Neural cell (in vitro differentiated cells): ENCODE data around the gene KCND2. TPM values are rescaled to one million over a fixed set of nuclear protein-coding genes. Genes with fewer than 3 reads are reported as not detected.

Source experiments
- H2AFZ ChIP-seq: fragments of 200-600, 300-800 bp; sonication (generic), shearing (Covaris generic); 2 replicates; pipeline ENCODE4 v1.6.0; 2014; ENCODE audit warnings: low read depth, mild to moderate bottlenecking, antibody characterized with exemption, low read length, moderate library complexity
- H3F3A ChIP-seq: fragments of 200-600 bp; shearing (Covaris generic); 2 replicates; pipeline ENCODE4 v1.6.1; 2016; ENCODE audit warnings: mild to moderate bottlenecking, moderate library complexity, mixed read lengths, antibody characterized with exemption, low read length; ENCODE audit not compliant: insufficient read depth, poor library complexity, severe bottlenecking
- H3K27ac ChIP-seq: fragments of 200-600, 300-800 bp; sonication (generic), shearing (Covaris generic); 2 replicates; pipeline ENCODE4 v1.5.1; 2014; ENCODE audit warnings: mild to moderate bottlenecking, low read length, moderate library complexity
- H3K27me3 ChIP-seq: fragments of 300-800, 200-600 bp; sonication (generic), shearing (Covaris generic); 2 replicates; pipeline ENCODE4 v1.6.0; 2014; ENCODE audit warnings: mild to moderate bottlenecking, low read depth, low read length, moderate library complexity; ENCODE audit not compliant: insufficient read depth
- H3K36me3 ChIP-seq: fragments of 300-800, 200-600 bp; sonication (generic), shearing (Covaris generic); 2 replicates; pipeline ENCODE4 v1.5.1; 2014; ENCODE audit warnings: mild to moderate bottlenecking, antibody characterized with exemption, low read length, moderate library complexity; ENCODE audit not compliant: insufficient read depth
- H3K4me2 ChIP-seq: fragments of 300-800, 200-600 bp; sonication (generic), shearing (Covaris generic); 2 replicates; pipeline ENCODE4 v1.6.0; 2014; ENCODE audit warnings: mild to moderate bottlenecking, low read length
- H3K4me3 ChIP-seq: fragments of 300-800, 200-600 bp; sonication (generic), shearing (Covaris generic); 2 replicates; pipeline ENCODE4 v1.5.1; 2014; ENCODE audit warnings: mild to moderate bottlenecking, low read length, moderate library complexity
- H3K79me2 ChIP-seq: fragments of 200-600 bp; shearing (Covaris generic); replicated peaks from 2 replicates; pipeline ENCODE4 v1.6.0; 2014; ENCODE audit warnings: mild to moderate bottlenecking, low read length, moderate library complexity; ENCODE audit not compliant: insufficient read depth
- H3K9ac ChIP-seq: fragments of 300-800, 200-600 bp; sonication (generic), shearing (Covaris generic); 2 replicates; pipeline ENCODE4 v1.6.1; 2016; ENCODE audit warnings: mild to moderate bottlenecking, low read length, mixed read lengths
- H3K9me2 ChIP-seq: fragments of 200-600 bp; shearing (Covaris generic); 2 replicates; pipeline ENCODE4 v1.6.1; 2016; ENCODE audit warnings: mild to moderate bottlenecking, low read length, mixed read lengths; ENCODE audit not compliant: insufficient read depth
- H3K9me3 ChIP-seq: fragments of 200-600, 300-800 bp; sonication (generic), shearing (Covaris generic); 2 replicates; pipeline ENCODE4 v1.6.1; 2016; ENCODE audit warnings: mild to moderate bottlenecking, mixed run types, low read length, moderate library complexity, mixed read lengths
- H4K20me1 ChIP-seq: fragments of 200-600 bp; shearing (Covaris generic); 2 replicates; pipeline ENCODE4 v1.6.1; 2016; ENCODE audit warnings: mild to moderate bottlenecking, mixed run types; ENCODE audit not compliant: insufficient read depth
- CTCF ChIP-seq: fragments of 450-650 bp; IDR thresholded peaks from 2 replicates; pipeline ENCODE4 v1.5.1; 2014; ENCODE audit warnings: antibody characterized with exemption, mild to moderate bottlenecking, moderate library complexity; ENCODE audit not compliant: poor library complexity, severe bottlenecking
- EP300 ChIP-seq: fragments of 450-650 bp; conservative IDR thresholded peaks from 2 replicates; pipeline ENCODE4 v1.6.1; 2014; ENCODE audit warnings: antibody characterized with exemption, mild to moderate bottlenecking, moderate library complexity; ENCODE audit not compliant: poor library complexity, severe bottlenecking
- EZH2 ChIP-seq: fragments of 200-600, 300-800 bp; shearing (Covaris generic), sonication (generic); IDR thresholded peaks from 2 replicates; pipeline ENCODE4 v1.6.1; 2014; ENCODE audit warnings: antibody characterized with exemption, low read length, borderline replicate concordance, mild to moderate bottlenecking; ENCODE audit not compliant: insufficient read depth, poor library complexity, severe bottlenecking
- MXI1 ChIP-seq: fragments of 450-650 bp; conservative IDR thresholded peaks from 2 replicates; pipeline ENCODE4 v1.6.1; 2014; ENCODE audit warnings: antibody characterized with exemption, mild to moderate bottlenecking; ENCODE audit not compliant: poor library complexity, severe bottlenecking
- POLR2AphosphoS5 ChIP-seq: IDR thresholded peaks from 2 replicates; pipeline ENCODE4 v1.6.1; 2012
- RAD21 ChIP-seq: fragments of 450-650 bp; conservative IDR thresholded peaks from 2 replicates; pipeline ENCODE4 v1.6.1; 2014; ENCODE audit warnings: antibody characterized with exemption, mild to moderate bottlenecking, moderate library complexity
- REST ChIP-seq: IDR thresholded peaks from 2 replicates; pipeline ENCODE4 v1.6.1; 2012; ENCODE audit warnings: borderline replicate concordance
- SMC3 ChIP-seq: fragments of 450-650 bp; conservative IDR thresholded peaks from 2 replicates; pipeline ENCODE4 v1.6.1; 2014; ENCODE audit warnings: antibody characterized with exemption, mild to moderate bottlenecking, moderate library complexity; ENCODE audit not compliant: poor library complexity
- TAF1 ChIP-seq: IDR thresholded peaks from 2 replicates; pipeline ENCODE4 v1.6.1; 2012; ENCODE audit warnings: low read depth
- polyA plus RNA-seq: library from polyadenylated mRNA; depleted of rRNA; stranded (reverse); fragments of >200 nt; gene quantifications from 2 replicates; pipeline ENCODE4 v1.2.3, GENCODE V29; 2014

KCND2 gene
- polyA plus RNA-seq, 1 donor from 2014 or later, result 11.0 TPM

- Histone ChIP-seq H2AFZ (no peak overlapping the region), H3F3A (no peaks in the 10 kb centered on the region), H3K36me3 (no peaks in the 10 kb centered on the region), H3K9ac (no peak overlapping the region), H3K9me3 (no peaks in the 10 kb centered on the region), H4K20me1 (no peaks in the 10 kb centered on the region), H3K27ac (no peak overlapping the region), H3K79me2 (no peaks in the 10 kb centered on the region), H3K9me2 (no peaks in the 10 kb centered on the region), H3K4me2 (no peak overlapping the region), H3K4me3 (no peak overlapping the region), H3K27me3 (no peaks in the 10 kb centered on the region)
- TF ChIP-seq CTCF (no peak), EP300 (no peak), MXI1 (no peak), SMC3 (no peak), TAF1 (no peak), EZH2 (no peak), RAD21 (no peak), POLR2AphosphoS5 (no peak), REST (no peak)
These were observed 402.1 kb downstream of the KCND2 start for GRCh38 chr7:120675076-120675475.

- no peaks in the 10 kb centered on the region for H3F3A ChIP-seq
- H3K9me2 ChIP-seq, result no peaks in the 10 kb centered on the region
- H3K9ac ChIP-seq, result no peak overlapping the region
- H3K4me2 ChIP-seq, result no peak overlapping the region
- no peaks in the 10 kb centered on the region for H3K27me3 ChIP-seq
- H2AFZ ChIP-seq, result no peak overlapping the region
- H3K36me3 ChIP-seq, result no peaks in the 10 kb centered on the region
- H4K20me1 ChIP-seq, result no peaks in the 10 kb centered on the region
- no peak overlapping the region for H3K4me3 ChIP-seq
- H3K27ac ChIP-seq, result no peak overlapping the region
- no peaks in the 10 kb centered on the region for H3K79me2 ChIP-seq
- TF ChIP-seq EP300 (no peak), CTCF (no peak), TAF1 (no peak), REST (no peak), SMC3 (no peak), MXI1 (no peak), POLR2AphosphoS5 (no peak), RAD21 (no peak), EZH2 (no peak)
- H3K9me3 ChIP-seq, result no peaks in the 10 kb centered on the region
These were observed 404.6 kb downstream of the KCND2 start for GRCh38 chr7:120677535-120677934.
